ENCODE measurements around the gene SHISA9. TPM values are rescaled to one million over a fixed set of nuclear protein-coding genes. Genes with fewer than 3 reads are reported as not detected.

Gene SHISA9
- total RNA-seq, 4 donors from 2014 or later = 0.19 TPM; not detected in 3

DNA sequence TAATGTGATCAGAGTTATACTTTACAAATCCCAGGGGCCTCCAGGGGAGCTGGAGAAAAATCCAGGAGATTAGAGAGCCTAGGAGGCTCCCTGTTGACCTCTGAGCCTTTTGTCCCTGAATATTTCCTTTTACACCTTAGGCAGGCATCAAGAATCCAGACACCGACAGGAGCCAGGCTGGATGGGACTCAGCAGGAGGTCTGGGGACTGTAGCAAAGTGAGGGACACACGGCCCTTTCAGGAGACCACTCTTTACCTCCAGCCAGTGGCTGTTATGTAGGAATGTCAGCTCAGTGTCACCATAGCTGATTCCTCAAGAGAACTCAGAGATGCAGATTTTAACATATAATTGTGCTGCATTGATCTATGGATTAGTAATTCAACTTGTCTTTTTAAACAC, 198.4 kb downstream of the SHISA9 start:
- 13 to 25% methylated on average over 2 of the region's 2 CpGs for WGBS, 2 donors
- no peak overlapping the region for H3K4me3 ChIP-seq
- H3K36me3 ChIP-seq = no peaks in the 10 kb centered on the region
- intact Hi-C loops (cut with DNase I) = no loop called here
- no peaks in the 10 kb centered on the region for H3K9me3 ChIP-seq
- no peak overlapping the region for H3K27ac ChIP-seq
- TF ChIP-seq, protein P1, sequence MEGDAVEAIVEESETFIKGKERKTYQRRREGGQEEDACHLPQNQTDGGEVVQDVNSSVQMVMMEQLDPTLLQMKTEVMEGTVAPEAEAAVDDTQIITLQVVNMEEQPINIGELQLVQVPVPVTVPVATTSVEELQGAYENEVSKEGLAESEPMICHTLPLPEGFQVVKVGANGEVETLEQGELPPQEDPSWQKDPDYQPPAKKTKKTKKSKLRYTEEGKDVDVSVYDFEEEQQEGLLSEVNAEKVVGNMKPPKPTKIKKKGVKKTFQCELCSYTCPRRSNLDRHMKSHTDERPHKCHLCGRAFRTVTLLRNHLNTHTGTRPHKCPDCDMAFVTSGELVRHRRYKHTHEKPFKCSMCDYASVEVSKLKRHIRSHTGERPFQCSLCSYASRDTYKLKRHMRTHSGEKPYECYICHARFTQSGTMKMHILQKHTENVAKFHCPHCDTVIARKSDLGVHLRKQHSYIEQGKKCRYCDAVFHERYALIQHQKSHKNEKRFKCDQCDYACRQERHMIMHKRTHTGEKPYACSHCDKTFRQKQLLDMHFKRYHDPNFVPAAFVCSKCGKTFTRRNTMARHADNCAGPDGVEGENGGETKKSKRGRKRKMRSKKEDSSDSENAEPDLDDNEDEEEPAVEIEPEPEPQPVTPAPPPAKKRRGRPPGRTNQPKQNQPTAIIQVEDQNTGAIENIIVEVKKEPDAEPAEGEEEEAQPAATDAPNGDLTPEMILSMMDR (IDR thresholded peaks at IDR 0.05) = no peak
- TF ChIP-seq POLR2A (IDR thresholded peaks at IDR 0.05) = no peak
- H3K4me1 ChIP-seq = no peaks in the 10 kb centered on the region
- DNase-seq = no peak
- no peaks in the 10 kb centered on the region for H3K27me3 ChIP-seq

DNA sequence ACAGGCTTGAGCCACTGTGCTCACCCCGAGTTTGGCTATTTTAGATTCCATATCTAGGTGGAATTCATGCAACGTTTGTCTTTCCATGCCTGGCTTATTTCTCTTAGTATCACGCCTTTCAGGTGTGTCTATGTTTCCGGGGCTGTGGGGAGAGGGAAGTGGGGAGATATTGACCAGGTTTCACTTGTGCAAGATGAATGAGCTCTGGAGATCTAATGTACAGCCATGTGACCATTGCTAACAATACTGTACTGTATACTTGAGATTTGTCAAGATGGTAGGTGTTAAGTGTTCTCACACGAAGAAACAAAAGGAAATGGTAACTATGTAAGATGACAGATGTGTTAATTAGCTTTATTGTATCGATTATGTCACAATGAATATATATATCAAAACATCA, 199.6 kb downstream of the SHISA9 start:
- 60 to 70% methylated on average over 5 to 6 of the region's 6 CpGs for WGBS, 2 donors
- Histone ChIP-seq H3K4me1 (no peaks in the 10 kb centered on the region), H3K27me3 (no peaks in the 10 kb centered on the region), H3K27ac (no peak overlapping the region), H3K9me3 (no peaks in the 10 kb centered on the region), H3K36me3 (no peaks in the 10 kb centered on the region), H3K4me3 (no peak overlapping the region)
- no peak for DNase-seq
- TF ChIP-seq, protein P1 (IDR thresholded peaks at IDR 0.05) = no peak
- no peak for TF ChIP-seq POLR2A (IDR thresholded peaks at IDR 0.05)
- intact Hi-C loops (cut with DNase I) = no loop called here

DNA sequence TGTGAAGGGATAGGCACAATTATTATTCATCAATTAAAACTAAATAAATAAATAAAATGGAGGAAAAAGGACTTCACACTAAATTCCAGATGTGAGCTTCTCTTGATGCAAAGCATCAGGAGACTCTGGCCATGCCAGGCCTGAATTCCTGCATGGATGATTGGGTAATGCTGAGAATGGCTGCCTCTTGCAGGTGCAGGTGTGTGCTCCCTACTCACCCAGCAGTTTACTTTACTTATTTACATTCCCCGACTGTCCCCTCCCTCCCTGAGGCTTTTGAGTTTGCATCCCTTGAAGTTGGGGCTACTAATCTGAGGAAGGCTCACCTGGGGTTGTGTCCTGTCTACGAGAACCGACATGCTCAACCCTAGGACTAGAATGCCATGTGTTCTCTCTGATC, 200.4 kb downstream of the SHISA9 start:
- intact Hi-C loops (cut with DNase I) = no loop called here
- H3K4me3 ChIP-seq = no peak overlapping the region
- no peak for DNase-seq
- H3K27ac ChIP-seq = no peak overlapping the region
- H3K36me3 ChIP-seq = no peaks in the 10 kb centered on the region
- WGBS, 2 donors = 52 to 57% methylated on average over 3 of the region's 3 CpGs
- no peak for TF ChIP-seq POLR2A (IDR thresholded peaks at IDR 0.05)
- TF ChIP-seq, protein P1 (IDR thresholded peaks at IDR 0.05) = no peak
- no peaks in the 10 kb centered on the region for H3K27me3 ChIP-seq
- no peaks in the 10 kb centered on the region for H3K4me1 ChIP-seq
- H3K9me3 ChIP-seq = no peaks in the 10 kb centered on the region

DNA sequence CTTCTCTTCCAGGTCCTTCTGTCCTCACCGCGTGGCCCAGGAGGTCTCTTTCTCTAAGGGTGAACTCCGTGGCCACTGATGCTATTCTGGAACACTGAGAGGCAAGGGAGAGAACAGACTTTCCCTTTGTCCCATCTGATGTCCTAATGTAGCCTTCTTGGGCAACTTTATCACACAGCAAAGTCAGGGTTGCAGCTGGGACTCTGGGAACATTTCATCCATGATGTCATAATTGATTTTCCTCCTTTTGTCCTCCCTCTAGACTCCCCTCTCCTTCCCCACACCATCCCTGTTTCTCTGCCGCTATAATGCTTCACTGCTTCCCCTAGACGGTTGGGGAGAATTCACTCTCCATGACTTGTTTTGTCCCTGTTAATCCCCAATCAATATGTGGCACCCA, 201.0 kb downstream of the SHISA9 start:
- intact Hi-C loops (cut with DNase I) = no loop called here
- WGBS, 2 donors = 74 to 75% methylated on average over 4 to 5 of the region's 5 CpGs
- no peak for DNase-seq
- TF ChIP-seq POLR2A (IDR thresholded peaks at IDR 0.05) = no peak
- TF ChIP-seq, protein P1 (IDR thresholded peaks at IDR 0.05) = no peak
- Histone ChIP-seq H3K4me1 (no peaks in the 10 kb centered on the region), H3K4me3 (no peak overlapping the region), H3K36me3 (no peaks in the 10 kb centered on the region), H3K27ac (no peak overlapping the region), H3K27me3 (no peaks in the 10 kb centered on the region), H3K9me3 (no peaks in the 10 kb centered on the region)

DNA sequence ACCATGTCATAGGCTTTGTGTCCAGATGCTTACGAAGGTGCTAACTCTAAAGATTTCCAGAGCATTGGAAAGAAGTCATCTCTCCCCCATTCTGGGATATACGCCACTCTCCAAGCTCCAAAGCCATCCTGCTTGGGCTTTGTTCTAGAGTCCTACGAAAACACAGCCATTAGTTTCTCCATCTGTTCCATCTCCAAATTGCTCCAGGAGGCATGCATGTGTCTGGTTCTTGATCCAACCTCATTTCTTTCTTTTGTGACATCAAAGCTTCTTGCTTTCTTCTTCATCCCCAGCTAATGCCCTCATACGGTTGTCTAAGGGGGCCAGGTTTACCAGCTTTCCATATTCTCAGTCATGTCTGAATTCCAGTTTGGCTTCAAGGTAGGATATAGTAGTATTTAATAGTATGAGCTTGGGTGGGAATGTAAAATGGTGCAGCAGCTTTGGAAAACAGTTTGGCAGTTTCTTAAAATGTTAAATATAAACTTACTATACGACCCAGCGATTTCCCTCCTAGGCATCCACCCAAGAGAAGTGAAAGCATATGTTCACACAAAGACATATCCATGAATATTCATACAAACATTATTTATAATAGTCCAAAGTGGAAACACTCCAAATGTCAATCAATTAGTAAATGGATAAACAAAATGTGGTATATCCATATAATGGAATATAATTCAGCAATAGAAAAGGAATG, 202.6 kb downstream of the SHISA9 start:
- no peaks in the 10 kb centered on the region for H3K9me3 ChIP-seq
- no peaks in the 10 kb centered on the region for H3K27me3 ChIP-seq
- 85 to 89% methylated on average over 6 of the region's 6 CpGs for WGBS, 2 donors
- no peak overlapping the region for H3K27ac ChIP-seq
- no peaks in the 10 kb centered on the region for H3K36me3 ChIP-seq
- intact Hi-C loops (cut with DNase I) = no loop called here
- TF ChIP-seq POLR2A (IDR thresholded peaks at IDR 0.05) = no peak
- TF ChIP-seq, protein P1 (IDR thresholded peaks at IDR 0.05) = no peak
- H3K4me3 ChIP-seq = no peak overlapping the region
- no peak for DNase-seq
- no peaks in the 10 kb centered on the region for H3K4me1 ChIP-seq
